OCI-LY3 (cell line): Measurements from ENCODE around the gene CCDC158.
"Not testable (repeated sequence)": the region's sequence is repeated elsewhere in the genome, so short reads cannot be mapped to it uniquely, and the experiment has no call there.

Experiments used
- H2AFZ ChIP-seq: fragments of 200-600, 300-600 bp; shearing (Covaris generic); 2 replicates; pipeline ENCODE4 v1.6.0; 2014; ENCODE audit warnings: antibody characterized with exemption, low read depth, low read length
- H3K27ac ChIP-seq: fragments of 200-600, 300-600 bp; sonication (generic); 2 replicates; pipeline ENCODE4 v1.5.1; 2014; ENCODE audit warnings: mild to moderate bottlenecking, low read length, moderate library complexity, mixed read lengths
- H3K27me3 ChIP-seq: fragments of 200-600, 300-600 bp; sonication (generic); 2 replicates; pipeline ENCODE4 v1.6.1; 2014; ENCODE audit warnings: low read depth, low read length, mixed read lengths
- H3K36me3 ChIP-seq: fragments of 200-600, 300-600 bp; sonication (generic); replicated peaks from 2 replicates; pipeline ENCODE3; 2014; ENCODE audit warnings: low read depth, low read length, mixed read lengths
- H3K4me1 ChIP-seq: fragments of 300-600, 200-600 bp; sonication (generic); 2 replicates; pipeline ENCODE4 v1.6.1; 2014; ENCODE audit warnings: low read length, mixed read lengths
- H3K4me2 ChIP-seq: fragments of 200-600, 300-600 bp; sonication (generic); 2 replicates; pipeline ENCODE4 v1.6.1; 2014; ENCODE audit warnings: low read length, mixed read lengths
- H3K4me3 ChIP-seq: fragments of 300-600, 200-600 bp; sonication (generic); 2 replicates; pipeline ENCODE4 v1.5.1; 2014; ENCODE audit warnings: antibody characterized with exemption, mild to moderate bottlenecking, low read length, moderate library complexity
- H3K79me2 ChIP-seq: fragments of 300-600, 200-600 bp; shearing (Covaris generic); 2 replicates; pipeline ENCODE4 v1.6.1; 2014; ENCODE audit warnings: mild to moderate bottlenecking, low read length, mixed read lengths
- H3K9ac ChIP-seq: fragments of 300-600, 200-600 bp; shearing (Covaris generic); 2 replicates; pipeline ENCODE4 v1.6.0; 2014; ENCODE audit warnings: mild to moderate bottlenecking, low read length, moderate library complexity
- H3K9me3 ChIP-seq: fragments of 200-600, 300-600 bp; shearing (Covaris generic); 2 replicates; pipeline ENCODE4 v1.6.1; 2014; ENCODE audit warnings: low read length, mixed read lengths; ENCODE audit not compliant: insufficient read depth
- H4K20me1 ChIP-seq: fragments of 200-600, 300-600 bp; sonication (generic); 2 replicates; pipeline ENCODE4 v1.6.1; 2016; ENCODE audit warnings: low read length, mixed read lengths; ENCODE audit not compliant: insufficient read depth
- CTCF ChIP-seq: fragments of 200-600, 300-600 bp; sonication (generic); IDR thresholded peaks from 2 replicates; pipeline ENCODE4 v1.5.1; 2014; ENCODE audit warnings: antibody characterized with exemption, low read length, low read depth
- EZH2phosphoT487 ChIP-seq: fragments of 200-600 bp; shearing (Covaris generic); IDR thresholded peaks from 2 replicates; pipeline ENCODE4 v1.6.1; 2018; ENCODE audit warnings: antibody characterized with exemption, mixed run types, low read depth

CCDC158 gene

GRCh38 chr4:76282941-76283689, 137.8 kb downstream of the CCDC158 start:
- Histone ChIP-seq H3K27me3 (peaks cover 9% of the 10 kb centered on the region; the same call in 1 of the 2 replicates), H3K27ac (no peak overlapping the region), H4K20me1 (no peaks in the 10 kb centered on the region), H3K36me3 (no peaks in the 10 kb centered on the region), H3K79me2 (no peaks in the 10 kb centered on the region), H3K4me3 (no peak overlapping the region), H3K4me2 (no peak overlapping the region), H3K9ac (no peak overlapping the region), H3K9me3 (no peaks in the 10 kb centered on the region), H3K4me1 (no peaks in the 10 kb centered on the region), H2AFZ (no peak overlapping the region)
- TF ChIP-seq CTCF (no peak), EZH2phosphoT487 (no peak)

GRCh38 chr4:76281594-76281993, 139.3 kb downstream of the CCDC158 start:
- not testable (repeated sequence) for H3K9ac ChIP-seq, H3K4me1 ChIP-seq, H3K9me3 ChIP-seq, H3K27ac ChIP-seq, H2AFZ ChIP-seq, H3K36me3 ChIP-seq, H3K4me3 ChIP-seq, H3K4me2 ChIP-seq, H3K79me2 ChIP-seq, H4K20me1 ChIP-seq
- peaks cover 14% of the 10 kb centered on the region; the same call in 1 of the 2 replicates for H3K27me3 ChIP-seq

GRCh38 chr4:76280488-76281441, 140.2 kb downstream of the CCDC158 start:
- Histone ChIP-seq H3K4me2 (no peak overlapping the region), H3K27me3 (peaks cover 14% of the 10 kb centered on the region; the same call in 1 of the 2 replicates), H3K4me1 (no peaks in the 10 kb centered on the region), H3K79me2 (no peaks in the 10 kb centered on the region), H3K9me3 (no peaks in the 10 kb centered on the region), H3K27ac (no peak overlapping the region), H3K36me3 (no peaks in the 10 kb centered on the region), H3K9ac (no peak overlapping the region), H3K4me3 (no peak overlapping the region), H4K20me1 (no peaks in the 10 kb centered on the region), H2AFZ (no peak overlapping the region)
- no peak for TF ChIP-seq EZH2phosphoT487
- TF ChIP-seq CTCF = no peak

- H3K79me2 ChIP-seq = no peaks in the 10 kb centered on the region
- no peaks in the 10 kb centered on the region for H3K36me3 ChIP-seq
- no peaks in the 10 kb centered on the region for H3K9me3 ChIP-seq
- H3K9ac ChIP-seq = no peak overlapping the region
- no peak overlapping the region for H3K4me3 ChIP-seq
- no peak overlapping the region for H3K4me2 ChIP-seq
- H3K27me3 ChIP-seq = peaks cover 14% of the 10 kb centered on the region; the same call in 1 of the 2 replicates
- TF ChIP-seq CTCF = peak; percentile 57
- no peak for TF ChIP-seq EZH2phosphoT487
- no peak overlapping the region for H3K27ac ChIP-seq
- H3K4me1 ChIP-seq = no peaks in the 10 kb centered on the region
- no peak overlapping the region for H2AFZ ChIP-seq
- no peaks in the 10 kb centered on the region for H4K20me1 ChIP-seq
Observed at GRCh38 chr4:76279462-76279861, 141.5 kb downstream of the CCDC158 start.
